GM19035 (cell line): ENCODE data around the gene RIBC1.
"Not testable (repeated sequence)": the region's sequence is repeated elsewhere in the genome, so short reads cannot be mapped to it uniquely, and the experiment has no call there.

Source experiments
- ATAC-seq: cut with Tn5 transposase; IDR thresholded peaks from one replicate; pipeline ENCODE4 v1.9.1; 2021; ENCODE audit not compliant: unreplicated experiment

The RIBC1 gene

DNA sequence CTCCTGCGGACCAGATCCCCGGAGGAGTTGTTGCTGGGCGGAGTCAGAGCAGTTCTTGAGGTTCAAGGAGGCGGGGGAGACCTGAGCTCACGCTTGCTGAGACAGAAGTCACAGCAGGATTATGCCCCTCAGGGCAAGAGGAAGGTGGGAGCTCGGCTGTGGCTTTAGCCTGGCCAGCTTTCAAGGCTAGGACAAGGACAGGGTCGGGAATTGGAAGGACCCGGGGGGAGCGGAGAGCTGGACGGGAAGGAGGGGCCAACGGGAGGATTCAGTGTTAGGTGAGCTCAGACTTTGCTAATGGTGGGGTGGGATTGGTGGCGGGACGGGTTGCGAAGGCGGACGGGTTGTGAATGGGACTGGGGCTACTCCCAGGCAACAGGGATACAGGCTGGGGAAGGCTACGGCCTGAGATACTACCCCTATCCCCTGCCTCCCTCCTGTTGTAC lies at the start of gene RIBC1:
TSS of gene RIBC1 (plus strand) at position 13 of the 446 bp plus-strand sequence. CDS start 3,404 bp downstream, outside the sequence.
- ATAC-seq = no peak

DNA sequence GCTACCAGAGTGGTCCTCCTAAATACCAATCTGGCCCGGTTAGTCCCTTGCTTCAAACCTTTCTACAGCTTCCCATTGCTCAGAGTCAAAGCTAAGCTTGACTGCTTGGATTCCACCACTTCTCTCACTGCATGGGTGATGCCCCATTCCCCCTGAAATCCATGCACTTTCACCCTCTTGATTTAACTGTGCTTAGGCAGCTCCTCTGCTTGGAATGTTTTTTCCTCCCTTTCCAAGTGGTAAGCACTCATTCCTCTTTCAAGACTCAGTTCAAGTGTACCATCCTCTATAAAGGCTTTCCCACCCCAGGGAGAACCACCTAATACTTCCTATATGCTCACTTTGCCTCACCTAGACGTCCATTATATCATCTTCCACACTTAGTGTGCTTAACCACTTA lies 49.4 kb upstream of the RIBC1 start:
- ATAC-seq = no peak

DNA sequence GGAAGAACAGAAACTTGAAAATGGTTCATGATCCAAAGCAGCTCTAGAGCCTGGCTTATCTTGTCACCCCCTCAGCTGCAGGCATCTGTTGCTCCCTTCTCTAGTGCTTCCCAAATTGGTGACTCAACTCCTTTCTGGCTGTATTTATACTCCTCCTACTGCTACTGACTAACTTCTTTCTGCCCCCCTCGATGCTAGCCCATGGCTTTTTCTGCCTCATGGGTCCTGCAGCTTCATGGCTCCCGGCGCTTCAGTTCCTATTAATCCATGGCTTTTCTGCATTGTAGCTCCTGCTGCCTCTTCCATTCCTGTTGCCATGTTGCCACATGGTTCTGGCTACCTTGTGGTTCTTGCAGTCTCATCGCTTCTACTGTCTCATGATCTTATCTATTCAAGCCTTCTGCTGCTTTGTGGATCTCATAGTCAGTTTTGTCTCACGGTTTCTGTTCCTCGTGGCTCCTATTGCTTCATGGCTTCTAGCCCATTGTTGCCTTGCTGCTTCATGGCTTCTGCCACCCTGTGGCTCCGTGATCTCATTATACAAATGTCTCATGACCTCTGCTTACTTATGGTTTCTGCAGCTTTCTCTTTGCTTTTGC lies 48.4 kb upstream of the RIBC1 start:
- ATAC-seq = no peak

DNA sequence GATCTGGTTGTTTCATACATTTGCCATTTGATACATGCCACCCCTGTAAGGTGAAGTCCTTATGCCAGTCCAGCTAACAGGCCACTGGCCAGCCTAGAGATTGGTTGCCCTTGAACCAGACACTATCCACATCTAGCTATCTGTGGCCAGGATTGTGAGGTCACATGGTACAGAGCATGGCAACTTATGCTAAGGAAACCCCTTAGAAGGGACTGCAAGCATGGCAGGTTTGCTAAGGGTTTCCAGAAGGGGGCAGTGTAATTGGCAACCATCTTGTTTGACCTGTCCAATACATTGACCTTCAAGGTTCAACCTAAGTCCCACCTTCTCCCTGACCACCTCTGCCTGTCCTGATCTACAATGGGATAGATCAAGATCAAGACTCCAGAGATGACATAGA lies 47.8 kb upstream of the RIBC1 start:
- ATAC-seq = no peak

DNA sequence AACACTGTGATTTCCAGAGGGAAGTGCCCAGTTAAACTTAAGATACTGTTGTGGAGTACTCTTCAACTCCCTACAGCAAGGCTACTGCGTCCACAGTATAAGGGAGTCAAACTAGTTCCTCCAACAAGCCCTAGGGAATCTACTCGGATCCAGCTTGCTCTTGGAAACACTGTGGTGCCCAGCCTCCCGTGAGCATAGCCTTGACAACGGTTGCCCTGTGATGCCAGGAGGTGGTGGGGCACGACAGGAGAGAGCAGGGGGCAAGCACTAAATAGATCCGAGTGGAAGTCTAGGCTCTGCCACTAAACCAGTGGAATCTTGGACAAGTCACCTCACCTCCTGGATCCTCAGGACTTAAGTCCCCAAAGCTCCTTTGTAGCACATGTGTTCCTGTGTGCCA lies 45.8 kb upstream of the RIBC1 start:
- no peak for ATAC-seq

DNA sequence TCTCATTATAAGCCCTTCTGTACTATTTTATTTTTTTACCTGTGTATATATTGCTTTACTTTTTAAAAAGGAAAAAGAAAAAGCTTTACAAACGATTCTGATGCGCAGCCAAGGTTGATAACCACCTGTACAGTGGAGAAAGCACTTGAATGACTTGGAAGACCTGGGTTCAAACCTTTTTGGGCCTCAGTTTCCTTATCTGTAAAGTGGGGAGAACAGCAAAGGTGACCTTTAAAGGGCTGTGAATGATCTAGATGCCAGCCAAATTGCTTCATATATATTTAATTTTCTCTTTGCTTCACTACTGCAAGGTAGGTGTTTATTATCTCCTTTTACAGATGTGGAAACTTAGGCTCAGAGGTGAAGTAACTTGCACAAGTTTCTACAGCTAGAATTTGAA lies 45.2 kb upstream of the RIBC1 start:
- no peak for ATAC-seq

DNA sequence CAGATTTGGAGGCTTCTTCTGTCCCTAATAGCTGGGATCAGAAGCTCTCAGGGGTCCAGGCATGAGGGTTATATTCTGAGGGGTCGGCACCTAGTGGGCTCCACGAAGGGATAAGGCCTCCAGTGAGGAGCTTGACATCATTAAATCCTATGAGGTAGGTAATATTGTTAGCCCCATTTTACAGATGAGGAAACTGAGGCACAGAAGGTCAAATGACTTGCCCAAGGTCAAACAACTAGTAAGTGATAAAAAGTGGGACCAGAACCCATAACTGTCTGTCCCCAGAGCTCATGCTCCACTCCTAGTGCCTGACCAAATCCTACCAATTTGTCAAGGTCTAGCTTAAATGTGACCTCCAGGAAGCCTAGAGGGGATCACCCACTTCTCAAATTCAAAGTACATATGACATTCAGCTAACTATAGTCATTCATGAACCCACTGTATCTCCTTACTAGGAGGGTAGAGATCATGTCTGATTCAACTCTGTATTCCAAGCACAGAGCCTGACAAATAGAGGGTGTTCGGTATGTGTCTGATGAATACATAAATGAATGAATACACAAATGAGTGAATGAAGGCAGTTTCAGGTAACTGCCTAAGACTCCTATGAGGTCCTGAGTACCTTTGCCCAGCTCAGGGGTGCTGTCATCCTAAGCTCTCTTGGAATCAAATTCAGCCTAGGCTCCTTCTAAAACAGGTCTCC lies 43.5 kb upstream of the RIBC1 start:
- no peak for ATAC-seq

DNA sequence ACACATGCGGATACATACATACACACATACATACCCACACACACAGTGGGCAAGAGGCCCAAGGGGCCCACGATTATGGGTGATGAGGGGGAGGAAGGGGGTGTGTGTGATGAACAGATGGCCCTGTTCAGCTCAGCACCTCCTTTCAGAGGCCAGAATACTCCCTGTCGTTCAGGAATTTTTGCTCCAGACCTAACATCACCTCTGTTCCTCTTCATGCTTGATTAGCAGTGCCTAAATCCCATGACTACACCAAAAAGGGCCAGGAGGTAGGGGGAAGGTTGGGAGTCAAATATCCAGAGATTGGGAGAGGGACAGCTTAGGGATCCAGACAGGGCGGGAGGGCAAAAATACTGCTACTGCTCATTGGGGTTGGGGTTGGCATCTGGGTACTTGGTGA lies 42.9 kb upstream of the RIBC1 start:
- no peak for ATAC-seq

DNA sequence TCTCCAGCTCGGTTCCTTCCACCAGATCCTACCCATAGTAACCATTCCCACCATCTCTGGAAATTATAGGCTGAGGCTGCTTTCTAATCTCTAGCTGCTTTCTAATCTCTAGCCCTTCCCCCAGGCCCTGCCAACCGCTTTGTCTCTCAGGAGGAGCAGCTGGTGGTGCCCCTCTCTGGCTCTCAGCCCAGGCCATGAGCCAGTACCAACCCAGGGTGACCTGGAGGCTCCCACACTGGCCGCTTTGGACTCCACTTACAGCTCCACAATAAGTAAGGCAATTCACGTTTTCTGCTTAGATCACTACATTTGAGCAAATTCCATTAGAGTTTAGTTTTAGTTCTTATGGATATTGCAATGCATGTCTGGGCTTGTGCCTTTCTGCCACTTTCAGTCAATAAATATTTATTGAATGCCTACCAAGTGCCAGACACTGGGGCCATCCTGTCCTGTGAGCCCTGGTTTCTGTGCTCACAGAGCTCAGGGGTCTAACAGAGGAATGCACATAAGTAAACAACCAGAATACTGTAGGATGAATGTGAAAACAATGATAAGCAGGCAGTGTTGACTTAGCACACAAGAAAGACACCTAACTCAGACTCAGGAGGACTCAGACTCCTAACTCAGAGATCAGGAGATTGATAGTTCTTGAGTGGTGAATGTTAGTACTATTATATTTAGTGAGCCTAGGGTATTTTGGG lies 39.1 kb upstream of the RIBC1 start:
- ATAC-seq = no peak

DNA sequence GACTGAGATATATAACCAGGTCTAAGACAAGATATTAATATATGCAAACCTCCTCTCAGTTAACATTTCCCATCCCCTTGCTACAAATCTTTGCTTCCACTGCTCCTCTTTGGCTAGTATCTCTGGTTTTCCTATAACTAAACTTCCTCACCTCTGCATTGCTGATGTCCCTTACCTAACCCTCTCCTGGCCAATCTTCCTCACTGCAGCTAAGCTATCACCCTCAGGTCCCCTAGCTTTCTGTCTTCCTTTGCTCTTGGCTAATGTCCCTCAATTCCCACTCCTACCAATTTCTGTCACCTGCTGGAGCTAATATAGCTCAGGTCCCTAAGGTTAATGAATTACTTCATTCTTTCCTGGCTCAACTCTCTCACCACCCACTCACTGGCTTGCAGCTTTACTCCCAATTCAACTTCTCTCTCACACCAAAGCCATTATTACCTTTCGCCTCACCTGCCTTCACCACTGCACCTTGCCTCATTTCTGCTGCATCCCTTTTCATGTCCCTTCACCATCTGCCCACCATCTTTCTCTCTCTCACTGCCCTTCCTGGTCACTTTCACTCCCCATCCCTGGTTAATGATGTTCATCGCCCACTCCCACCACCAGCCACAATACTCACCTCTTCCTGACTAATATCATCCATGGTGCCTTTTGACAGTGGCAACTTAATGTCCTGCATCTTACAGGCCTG lies 26.9 kb upstream of the RIBC1 start:
- ATAC-seq = no peak

DNA sequence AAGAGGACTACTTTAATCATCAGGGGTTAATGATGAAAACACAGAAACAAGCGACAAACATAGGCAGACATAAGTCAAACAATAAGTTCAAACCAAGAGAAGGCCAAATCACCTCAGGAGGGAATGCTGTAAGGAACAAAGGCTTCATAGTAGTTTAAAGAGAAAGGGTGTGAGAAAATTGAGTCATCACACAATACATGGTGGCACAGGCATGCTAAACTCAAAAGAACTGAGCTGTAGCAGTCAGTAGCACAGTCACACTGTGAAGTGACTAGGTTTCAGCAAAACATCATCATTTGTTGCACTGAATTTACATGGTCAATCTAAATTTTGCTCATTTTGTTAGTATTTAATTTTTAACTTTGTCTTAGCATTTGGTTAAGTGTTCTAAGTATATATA lies 24.5 kb upstream of the RIBC1 start:
- ATAC-seq = no peak

DNA sequence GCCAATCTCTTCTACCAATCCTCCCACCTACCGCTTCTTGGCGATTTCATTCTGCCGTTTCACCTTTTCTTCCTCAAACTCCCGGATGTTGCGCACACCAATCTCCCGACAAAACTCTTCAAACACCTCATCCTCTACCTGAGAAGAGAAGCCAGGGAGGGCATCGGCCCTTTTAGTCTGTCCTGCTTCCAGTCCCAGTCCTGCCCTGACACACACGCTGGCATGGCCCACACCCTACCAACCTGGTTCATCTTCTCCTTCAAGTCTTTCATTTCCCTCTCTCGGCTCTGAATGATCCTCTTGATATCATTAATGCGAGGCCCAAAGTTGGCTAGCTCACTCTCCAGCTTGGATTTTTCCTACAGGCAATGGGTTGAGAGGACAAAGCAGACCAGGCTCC lies 19.1 kb upstream of the RIBC1 start:
- no peak for ATAC-seq

DNA sequence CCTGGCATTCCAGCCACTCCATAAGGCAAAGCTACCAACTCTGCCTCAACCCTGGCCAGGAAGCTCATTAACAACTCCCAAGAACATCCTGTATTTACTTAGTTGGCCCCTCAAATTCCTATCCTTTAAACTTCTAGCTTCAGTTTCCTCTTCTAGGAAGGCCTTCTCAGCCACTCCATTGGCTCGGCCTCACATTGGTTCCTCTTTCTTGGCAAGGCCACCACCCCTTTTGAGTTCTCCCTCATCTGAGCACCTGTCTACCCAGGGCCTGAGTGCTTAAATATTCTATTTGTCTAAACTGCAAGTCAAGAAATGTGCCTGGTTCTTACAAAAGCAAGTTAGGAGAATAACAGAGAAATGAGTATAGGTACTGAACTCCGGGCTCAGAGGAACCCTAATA lies 10.2 kb upstream of the RIBC1 start:
- no peak for ATAC-seq

DNA sequence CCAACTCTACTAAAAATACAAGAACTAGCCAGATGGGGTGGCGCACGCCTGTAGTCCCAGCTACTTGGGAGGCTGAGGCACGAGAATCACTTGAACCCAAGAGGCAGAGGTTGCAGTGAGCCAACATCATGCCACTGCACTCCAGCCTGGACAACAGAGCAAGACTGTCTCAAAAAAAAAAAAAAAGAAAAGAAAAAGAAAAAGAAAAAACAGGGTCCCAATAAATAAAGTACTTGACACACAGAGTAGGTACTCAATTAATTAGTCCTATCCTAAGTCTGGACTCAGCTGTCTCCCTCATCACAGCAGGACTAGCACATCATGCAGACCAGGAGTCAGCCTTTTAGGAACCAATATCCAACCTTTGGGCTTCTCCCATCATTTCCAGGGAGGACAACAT lies 2.3 kb upstream of the RIBC1 start:
- not testable (repeated sequence) for ATAC-seq

DNA sequence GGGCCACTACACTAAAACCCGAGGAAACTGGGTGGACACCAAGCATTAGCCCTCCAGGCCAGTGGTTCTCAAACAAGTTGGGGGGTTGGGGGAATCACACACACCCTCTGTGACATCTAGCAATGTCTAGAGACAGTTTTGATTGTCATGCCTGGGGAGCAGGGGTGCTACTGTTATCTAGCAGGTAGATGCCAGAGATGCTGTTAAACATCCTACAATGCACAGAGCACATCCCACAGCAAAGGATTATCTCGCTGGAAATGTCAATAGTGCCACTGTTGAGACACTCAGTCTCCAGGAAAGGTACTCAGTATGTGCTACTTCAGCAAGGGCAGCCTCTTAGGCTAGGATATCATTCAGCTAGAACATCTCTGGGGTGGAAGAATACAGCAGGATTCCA lies 1.5 kb upstream of the RIBC1 start:
- no peak for ATAC-seq

DNA sequence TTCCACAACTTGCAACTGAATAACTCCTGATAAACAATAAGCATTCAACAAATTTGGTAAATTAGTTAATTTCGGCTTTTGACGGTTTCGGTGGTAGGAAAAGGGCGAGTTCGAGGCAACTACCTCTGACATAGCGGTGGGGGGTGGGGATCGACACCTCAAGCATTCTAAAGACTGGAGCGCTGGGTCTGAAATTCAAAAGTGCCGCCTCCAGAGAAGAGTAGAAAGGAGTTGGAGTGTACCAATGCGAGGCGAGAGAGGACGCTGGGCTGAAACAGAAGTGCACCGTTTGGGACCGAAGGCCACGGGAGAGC lies 944 bp upstream of the RIBC1 start:
- ATAC-seq = peak; percentile 15

DNA sequence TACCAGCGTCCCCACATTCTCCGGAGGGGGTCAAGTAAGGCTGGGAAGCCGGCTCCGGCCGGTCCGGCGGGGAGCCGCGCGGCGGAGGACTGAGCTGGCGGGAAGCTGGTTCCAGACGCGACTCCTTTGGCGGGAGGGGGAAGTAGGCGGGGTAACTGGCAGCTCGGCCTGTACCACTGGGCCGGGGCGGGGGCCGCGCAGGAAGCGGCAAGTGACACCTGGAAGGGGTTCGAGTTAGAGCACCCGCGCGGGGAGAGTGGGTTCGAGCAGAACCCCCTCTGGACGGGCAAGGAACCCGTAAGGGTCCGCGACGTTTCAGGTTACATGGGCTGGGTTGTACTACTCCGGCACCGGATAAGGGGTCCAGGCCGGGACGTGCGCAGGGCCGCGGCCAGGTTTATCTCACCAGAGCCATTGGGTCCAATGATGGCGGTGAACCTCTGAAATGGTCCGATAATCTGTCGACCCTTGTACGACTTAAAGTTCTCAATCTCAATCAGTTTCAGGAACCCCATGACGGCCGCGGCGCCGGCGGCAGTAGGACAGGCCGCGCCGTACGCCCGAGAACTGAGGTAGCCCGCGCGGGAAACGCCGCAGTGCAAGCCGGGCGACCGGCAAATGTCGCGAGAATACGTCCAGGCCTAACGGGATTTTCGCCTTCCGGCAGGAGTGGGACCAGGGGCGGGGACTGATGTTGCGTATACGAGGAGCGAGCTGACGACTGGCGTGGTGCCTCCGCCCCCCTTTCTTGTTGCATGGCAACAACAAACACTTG lies 400 bp upstream of the RIBC1 start, which contains the start of gene SMC1A:
TSS of gene SMC1A (minus strand) at position 569 of the 775 bp plus-strand sequence. CDS start at position 515, 54 bp downstream.
- ATAC-seq = peak; percentile 95

DNA sequence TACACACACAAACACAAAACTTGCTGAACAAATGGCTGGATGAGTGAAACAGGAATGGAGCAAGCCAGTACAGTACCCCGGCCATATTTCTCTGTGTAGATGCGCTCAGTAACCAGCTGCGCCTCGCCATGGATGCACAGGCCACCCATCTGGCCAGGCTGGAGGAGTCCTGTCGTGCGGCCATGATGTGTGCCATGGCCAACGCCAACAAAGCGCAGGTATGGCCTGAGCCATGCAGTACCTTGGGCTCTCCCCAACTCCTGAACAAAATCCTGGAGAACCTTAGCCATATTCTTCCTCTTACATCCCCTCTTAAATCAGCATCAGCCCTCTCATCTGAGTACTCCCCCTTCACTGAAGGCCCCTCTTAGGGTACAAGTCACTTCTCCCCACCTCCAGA lies 7.1 kb downstream of the RIBC1 start:
- no peak for ATAC-seq

DNA sequence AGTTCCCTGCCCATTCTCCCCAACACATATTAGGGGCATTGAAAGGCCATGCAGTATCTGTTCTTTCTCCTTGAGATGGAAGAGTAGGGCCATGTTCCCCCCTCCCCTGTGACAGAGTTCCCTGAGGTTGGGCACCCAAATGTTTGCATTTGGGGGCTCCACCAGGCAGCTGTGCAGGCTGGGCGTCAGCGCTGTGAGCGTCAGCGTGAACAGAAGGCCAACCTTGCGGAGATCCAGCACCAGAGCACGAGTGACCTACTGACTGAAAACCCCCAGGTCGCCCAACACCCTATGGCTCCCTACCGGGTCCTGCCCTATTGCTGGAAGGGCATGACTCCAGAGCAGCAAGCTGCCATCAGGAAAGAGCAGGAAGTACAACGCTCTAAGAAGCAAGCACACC lies 7.6 kb downstream of the RIBC1 start:
- no peak for ATAC-seq

DNA sequence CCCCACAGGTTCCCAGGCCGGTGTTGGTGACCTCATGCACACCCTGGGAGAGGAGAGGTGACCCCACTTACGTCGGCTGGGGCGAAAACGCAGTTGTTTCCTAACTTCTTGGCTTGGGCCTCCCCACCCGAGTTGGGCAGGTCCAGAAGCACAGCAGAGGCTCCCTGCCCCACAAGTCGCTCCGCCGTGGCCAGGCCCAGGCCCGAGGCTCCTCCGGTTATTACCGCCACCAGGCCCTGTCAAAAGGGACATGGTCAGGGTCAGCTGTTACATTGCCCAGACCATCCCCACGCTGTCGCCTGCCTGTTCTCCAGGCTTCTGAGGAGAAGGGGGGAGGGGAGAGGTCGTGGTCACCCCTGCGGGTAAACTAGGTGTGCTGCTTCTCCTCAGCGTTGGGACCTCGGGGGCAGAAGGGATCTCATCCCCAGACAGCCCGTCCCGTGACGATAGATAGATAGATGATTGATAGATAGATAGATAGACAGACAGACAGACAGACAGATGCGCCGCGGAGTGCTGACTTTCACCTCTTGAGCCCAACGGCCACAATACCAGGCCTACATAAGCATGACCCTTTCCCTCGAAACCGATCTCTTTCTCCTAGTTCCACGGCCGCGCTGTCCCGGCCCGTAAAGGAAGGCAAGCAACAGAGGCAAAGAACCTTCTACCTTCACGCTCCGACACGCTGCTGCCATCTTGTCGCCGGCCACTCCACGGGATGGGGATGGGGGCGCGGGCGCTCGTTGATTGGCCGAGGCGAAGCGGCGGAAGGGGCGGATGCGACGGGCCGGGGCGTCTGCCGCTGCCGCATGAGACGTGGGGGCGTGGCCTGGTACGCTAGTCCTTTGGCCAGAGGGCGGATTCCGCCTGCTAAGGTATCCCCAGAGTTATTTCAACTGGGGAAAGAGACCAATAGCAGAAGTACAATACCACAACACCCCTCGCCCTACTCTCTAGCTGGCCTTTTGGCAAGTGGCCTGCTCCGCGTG lies 11.3 kb downstream of the RIBC1 start, which contains the start of gene HSD17B10:
TSS of gene HSD17B10 (minus strand) at position 720 of the 989 bp plus-strand sequence. CDS start at position 695, 25 bp downstream.
- ATAC-seq = peak; percentile 91
